Activated T-cell treated with anti-CD3 and anti-CD28 coated beads, Interleukin-2, amount 50 U/mL, for 72 hours (primary cell): Measurements from ENCODE around the gene ATP6V1D. TPM values are rescaled to one million over a fixed set of nuclear protein-coding genes. Genes with fewer than 3 reads are reported as not detected.
"Not testable (repeated sequence)": the region's sequence is repeated elsewhere in the genome, so short reads cannot be mapped to it uniquely, and the experiment has no call there.

Experiments used
- ATAC-seq, 2 donors: fragments of 150-1000 bp; cut with Tn5 transposase; replicated peaks in 1 of 2; 2 replicates each; pipeline ENCODE4 v1.10.0; 2021; ENCODE audit warnings: moderate library complexity in 2 of 2, mild to moderate bottlenecking in 1 of 2
- DNase-seq, 2 donors: peaks; one replicate each; pipeline ENCODE4 v3.0.0; 2021 to 2022; ENCODE audit warnings: mixed read lengths in 1 of 2
- H3K27ac Mint-ChIP-seq: one replicate; pipeline ENCODE4 v1.8.0; 2022; ENCODE audit warnings: mild to moderate bottlenecking, moderate library complexity, mixed read lengths
- H3K27me3 Mint-ChIP-seq: one replicate; pipeline ENCODE4 v1.8.0; 2022; ENCODE audit warnings: low read depth, mixed read lengths
- H3K36me3 Mint-ChIP-seq, 2 donors: one replicate each; pipeline ENCODE4 v1.8.0; 2022; ENCODE audit warnings: mixed read lengths in 2 of 2, mild to moderate bottlenecking in 1 of 2; ENCODE audit not compliant: insufficient read depth in 2 of 2
- H3K4me1 Mint-ChIP-seq: one replicate; pipeline ENCODE4 v1.8.0; 2022; ENCODE audit warnings: low read depth, mixed read lengths
- H3K4me3 Mint-ChIP-seq, 2 donors: one replicate each; pipeline ENCODE4 v1.8.0; 2022; ENCODE audit warnings: mild to moderate bottlenecking in 2 of 2, mixed read lengths in 2 of 2, moderate library complexity in 2 of 2
- H3K9me3 Mint-ChIP-seq, 2 donors: one replicate each; pipeline ENCODE4 v1.8.0; 2022; ENCODE audit warnings: mixed read lengths in 2 of 2
- total RNA-seq, 2 donors: library from RNA; stranded (reverse); gene quantifications; one replicate each; pipeline ENCODE4 v1.2.3, GENCODE V29; 2022

The ATP6V1D gene
- total RNA-seq, 2 donors from 2014 or later: 24.5 to 27.3 TPM

- Mint-ChIP-seq H3K4me1 (peaks cover 61% of the 10 kb centered on the region), H3K4me3 (peak overlapping the region; percentile 91 to 96)
Observed at GRCh38 chr14:67358924-67359774, 455 bp downstream of the ATP6V1D start.

GRCh38 chr14:67357969-67358354 is 1.6 kb downstream of the ATP6V1D start:
- Mint-ChIP-seq H3K27ac (no peak overlapping the region), H3K9me3 (no peaks in the 10 kb centered on the region), H3K4me1 (peaks cover 50% of the 10 kb centered on the region), H3K27me3 (no peaks in the 10 kb centered on the region), H3K36me3 (peaks cover 5 to 6% of the 10 kb centered on the region in 2 donors), H3K4me3 (peak overlapping the region; percentile 91 to 96)
- DNase-seq: no peak
- ATAC-seq: no peak

More at GRCh38 chr14:67358924-67359774, 455 bp downstream of the ATP6V1D start:
- ATAC-seq (no peak), DNase-seq (no peak)
- no peaks in the 10 kb centered on the region for H3K9me3 Mint-ChIP-seq
- H3K27ac Mint-ChIP-seq: peak overlapping the region; percentile 96
- peaks cover 6 to 11% of the 10 kb centered on the region in 2 donors for H3K36me3 Mint-ChIP-seq
- H3K27me3 Mint-ChIP-seq: no peaks in the 10 kb centered on the region

GRCh38 chr14:67357186-67357968 is 2.2 kb downstream of the ATP6V1D start:
- Mint-ChIP-seq H3K27ac (peak overlapping the region; percentile 72), H3K4me1 (peaks cover 45% of the 10 kb centered on the region), H3K27me3 (no peaks in the 10 kb centered on the region), H3K36me3 (peaks cover 1 to 5% of the 10 kb centered on the region in 2 donors), H3K4me3 (peak overlapping the region; percentile 18 to 72), H3K9me3 (no peaks in the 10 kb centered on the region)
- DNase-seq (peak in 1 of 2 donors; percentile 8), ATAC-seq (no peak)

DNA sequence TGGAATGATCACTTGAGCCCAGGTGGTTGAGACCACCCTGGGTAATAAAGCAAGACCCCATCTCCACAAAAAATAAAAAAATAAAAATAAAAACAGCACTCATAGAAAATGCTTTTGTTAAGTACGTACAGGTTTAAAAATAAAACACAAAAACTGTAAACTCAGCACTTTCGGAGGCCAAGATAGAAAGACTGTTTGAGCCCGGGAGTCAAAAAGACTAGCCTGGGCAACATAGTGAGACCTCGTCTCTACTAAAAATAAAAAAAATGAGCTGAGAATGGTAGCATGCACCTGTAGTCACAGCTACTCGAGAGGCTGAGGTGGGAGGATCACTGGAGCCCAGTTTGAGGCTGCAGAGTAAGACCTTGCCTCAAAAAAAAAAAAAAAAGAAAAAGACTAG is 7.5 kb downstream of the ATP6V1D start:
- Mint-ChIP-seq H3K36me3 (peaks cover 0 to 6% of the 10 kb centered on the region in 2 donors), H3K9me3 (no peaks in the 10 kb centered on the region), H3K4me3 (no peak overlapping the region), H3K27ac (peak overlapping the region; percentile 64), H3K27me3 (no peaks in the 10 kb centered on the region), H3K4me1 (peaks cover 10% of the 10 kb centered on the region)
- DNase-seq: no peak
- no peak for ATAC-seq

DNA sequence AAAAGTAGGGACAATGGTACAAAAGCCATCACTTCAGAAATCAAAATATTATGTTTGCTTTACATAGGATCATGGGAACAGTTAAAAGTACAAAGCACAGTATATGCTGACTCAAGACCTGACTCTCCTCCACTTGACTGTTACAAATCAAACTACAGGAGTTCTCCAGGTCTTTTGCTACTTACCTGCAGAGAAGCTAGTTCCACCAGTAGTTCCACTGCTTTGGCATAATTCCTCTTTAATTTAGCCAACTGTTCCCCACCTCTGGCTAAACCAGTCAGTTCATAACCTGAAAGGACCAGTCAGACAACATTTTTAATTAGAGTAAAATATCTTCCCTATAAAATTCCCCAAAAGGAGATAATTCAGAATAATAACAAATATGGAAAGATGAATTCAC is 14.0 kb downstream of the ATP6V1D start:
- no peaks in the 10 kb centered on the region for H3K27me3 Mint-ChIP-seq
- DNase-seq: no peak
- no peak for ATAC-seq
- H3K27ac Mint-ChIP-seq: no peak overlapping the region
- no peaks in the 10 kb centered on the region for H3K9me3 Mint-ChIP-seq
- H3K36me3 Mint-ChIP-seq: peaks cover 1 to 14% of the 10 kb centered on the region in 2 donors
- H3K4me3 Mint-ChIP-seq: no peak overlapping the region
- H3K4me1 Mint-ChIP-seq: peaks cover 13% of the 10 kb centered on the region

DNA sequence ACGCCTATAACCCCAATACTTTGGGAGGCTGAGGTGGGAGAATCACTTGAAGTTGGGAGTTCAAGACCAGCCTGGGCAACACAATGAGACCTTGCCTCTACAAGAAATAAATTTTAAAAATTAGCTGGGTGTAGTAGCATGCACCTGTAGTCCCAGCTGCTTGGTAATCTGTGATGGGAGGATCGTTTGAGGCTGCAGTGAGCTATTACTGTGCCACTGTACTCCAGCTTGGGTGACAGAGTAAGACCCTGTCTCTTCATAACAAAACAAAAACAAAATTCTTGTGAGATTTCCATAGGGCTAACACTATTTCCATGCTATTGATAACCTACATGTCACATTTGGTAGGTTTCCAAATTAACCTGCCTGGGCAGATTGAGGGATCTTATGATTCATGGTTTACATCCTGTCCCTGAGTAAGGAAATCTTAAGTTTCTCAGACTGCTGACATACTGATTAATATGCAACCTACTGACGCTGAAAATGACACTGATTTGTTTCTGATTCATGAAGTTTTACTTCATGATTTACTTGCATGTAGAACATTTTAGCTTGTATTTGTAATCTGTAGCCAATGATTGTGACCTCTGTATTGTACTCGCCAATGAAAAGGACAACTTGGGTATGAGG is 15.9 kb downstream of the ATP6V1D start:
- ATAC-seq: peak in 1 of 2 donors; percentile 83
- H3K27ac Mint-ChIP-seq: peak overlapping the region; percentile 21
- H3K36me3 Mint-ChIP-seq: peaks cover 1 to 8% of the 10 kb centered on the region in 2 donors
- no peak for DNase-seq
- no peaks in the 10 kb centered on the region for H3K27me3 Mint-ChIP-seq
- H3K4me3 Mint-ChIP-seq: no peak overlapping the region
- no peaks in the 10 kb centered on the region for H3K9me3 Mint-ChIP-seq
- peaks cover 13% of the 10 kb centered on the region for H3K4me1 Mint-ChIP-seq

DNA sequence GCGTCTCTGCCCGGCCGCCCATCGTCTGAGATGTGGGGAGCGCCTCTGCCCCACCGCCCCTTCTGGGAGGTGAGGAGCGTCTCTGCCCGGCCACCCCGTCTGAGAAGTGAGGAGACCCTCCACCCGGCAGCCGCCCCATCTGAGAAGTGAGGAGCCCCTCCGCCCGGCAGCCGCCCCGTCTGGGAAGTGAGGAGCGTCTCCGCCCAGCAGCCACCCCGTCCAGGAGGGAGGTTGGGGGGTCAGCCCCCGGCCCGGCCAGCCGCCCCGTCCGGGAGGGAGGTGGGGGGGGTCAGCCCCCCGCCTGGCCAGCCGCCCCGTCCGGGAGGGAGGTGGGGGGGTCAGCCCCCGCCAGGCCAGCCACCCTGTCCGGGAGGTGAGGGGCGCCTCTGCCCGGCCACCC is 18.4 kb downstream of the ATP6V1D start:
- not testable (repeated sequence) for H3K27ac Mint-ChIP-seq, DNase-seq, H3K36me3 Mint-ChIP-seq, H3K9me3 Mint-ChIP-seq, ATAC-seq, H3K4me3 Mint-ChIP-seq, H3K27me3 Mint-ChIP-seq
- peaks cover 13% of the 10 kb centered on the region for H3K4me1 Mint-ChIP-seq

DNA sequence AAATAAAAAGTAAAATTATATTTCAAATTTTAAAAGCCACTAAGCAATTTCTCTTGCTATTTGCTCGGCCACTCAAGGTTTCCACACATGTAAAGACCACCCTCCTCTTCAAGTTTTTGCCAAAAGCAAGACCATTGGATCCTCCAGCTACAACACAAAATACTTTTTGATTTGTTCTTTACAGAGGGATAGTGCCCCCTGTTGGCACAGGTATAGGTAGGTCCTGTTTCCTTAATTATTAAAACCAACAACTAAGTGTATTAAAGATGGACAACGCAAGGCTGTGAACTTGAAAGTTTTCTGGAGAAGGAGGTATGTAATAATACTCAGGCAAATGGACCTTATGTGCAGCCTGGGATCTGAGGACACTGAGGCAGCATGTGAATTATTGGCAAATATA is 23.8 kb downstream of the ATP6V1D start:
- Mint-ChIP-seq H3K9me3 (no peaks in the 10 kb centered on the region), H3K27me3 (no peaks in the 10 kb centered on the region), H3K27ac (no peak overlapping the region), H3K4me1 (no peaks in the 10 kb centered on the region), H3K4me3 (no peak overlapping the region), H3K36me3 (peaks cover 4% of the 10 kb centered on the region in 2 donors)
- ATAC-seq (no peak), DNase-seq (peak in 1 of 2 donors; percentile 6)

DNA sequence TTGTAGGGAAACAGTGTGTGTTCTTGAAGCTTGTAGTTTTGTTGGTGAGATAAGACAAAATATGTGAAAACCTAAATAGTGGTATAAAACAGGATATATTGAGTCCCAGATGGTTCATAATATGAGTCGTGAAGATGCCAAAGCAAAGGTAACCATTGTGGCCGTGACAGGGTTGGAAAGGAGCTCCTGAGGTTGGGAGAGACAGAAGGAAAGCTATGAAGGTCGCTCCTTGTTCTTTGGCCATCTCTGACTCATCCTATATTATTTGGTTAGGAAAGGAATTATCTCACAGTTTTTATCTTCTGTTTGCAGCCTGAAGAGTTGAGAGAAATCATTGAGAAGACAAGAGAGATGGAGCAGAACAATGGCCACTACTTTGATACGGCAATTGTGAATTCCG is 27.1 kb downstream of the ATP6V1D start:
- Mint-ChIP-seq H3K27ac (no peak overlapping the region), H3K4me3 (no peak overlapping the region), H3K4me1 (no peaks in the 10 kb centered on the region), H3K27me3 (no peaks in the 10 kb centered on the region), H3K36me3 (peaks cover 9% of the 10 kb centered on the region in 2 donors), H3K9me3 (no peaks in the 10 kb centered on the region)
- no peak for DNase-seq
- ATAC-seq: no peak

DNA sequence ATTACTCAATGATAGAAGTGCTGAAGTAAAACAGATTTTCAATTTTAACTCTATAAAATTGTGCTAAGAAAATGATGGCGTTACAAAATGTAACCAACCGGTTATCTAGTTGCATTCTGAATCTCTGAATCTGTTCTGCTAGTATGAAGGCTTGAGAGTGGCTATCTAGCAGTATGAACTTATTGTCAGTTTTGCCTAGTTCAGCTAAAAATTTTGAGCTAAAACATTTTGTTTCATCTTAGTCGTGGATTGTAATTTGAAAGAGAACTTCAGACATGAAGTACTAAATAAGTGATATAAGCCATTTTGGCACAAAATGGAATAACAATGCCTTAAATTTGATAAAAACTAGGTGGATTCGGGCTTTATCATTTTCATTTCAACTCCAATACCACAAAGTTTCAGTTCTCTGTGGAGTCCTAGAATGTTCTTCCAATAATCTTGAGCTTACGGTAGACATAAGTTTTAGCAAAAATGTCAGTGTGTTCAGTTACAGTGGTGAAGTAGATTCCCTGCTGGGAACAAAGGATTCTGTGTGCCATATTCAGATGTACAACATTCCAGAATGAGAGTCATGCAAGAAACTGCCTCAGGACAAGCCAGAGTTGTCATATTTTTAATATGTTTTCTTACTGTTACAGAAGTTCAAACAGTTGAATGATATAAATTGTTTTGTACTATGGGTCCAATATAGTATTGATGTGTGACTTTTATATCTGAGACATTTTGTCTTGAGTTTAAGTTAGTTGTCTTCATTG is 28.1 kb downstream of the ATP6V1D start:
- H3K36me3 Mint-ChIP-seq: peaks cover 9% of the 10 kb centered on the region in 2 donors
- no peak overlapping the region for H3K27ac Mint-ChIP-seq
- H3K27me3 Mint-ChIP-seq: no peaks in the 10 kb centered on the region

DNA sequence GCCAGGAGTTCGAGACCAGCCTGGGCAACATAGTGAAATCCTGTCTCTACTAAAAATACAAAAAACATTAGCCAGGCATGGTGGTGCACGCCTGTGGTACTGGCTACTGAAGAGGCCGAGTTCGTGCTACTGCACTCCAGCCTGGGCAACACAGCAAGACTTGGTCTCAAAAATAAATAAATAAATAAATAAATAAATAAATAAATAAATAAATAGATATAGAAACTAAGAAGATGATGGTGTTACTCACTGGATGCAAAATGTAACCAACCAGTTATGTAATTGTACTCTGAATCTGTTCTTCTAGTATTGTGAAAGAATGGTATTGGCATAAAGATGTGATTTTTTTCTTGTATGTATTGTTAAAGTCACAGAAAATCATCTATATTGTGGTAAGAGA is 29.9 kb downstream of the ATP6V1D start:
- not testable (repeated sequence) for DNase-seq, H3K27ac Mint-ChIP-seq, ATAC-seq, H3K9me3 Mint-ChIP-seq, H3K27me3 Mint-ChIP-seq, H3K4me1 Mint-ChIP-seq, H3K4me3 Mint-ChIP-seq
- peaks cover 12 to 13% of the 10 kb centered on the region in 2 donors for H3K36me3 Mint-ChIP-seq

More for the DNA sequence above, 28.1 kb downstream of the ATP6V1D start:
- DNase-seq (no peak), ATAC-seq (no peak)
- no peak overlapping the region for H3K4me3 Mint-ChIP-seq
- H3K9me3 Mint-ChIP-seq: no peaks in the 10 kb centered on the region
- H3K4me1 Mint-ChIP-seq: no peaks in the 10 kb centered on the region

DNA sequence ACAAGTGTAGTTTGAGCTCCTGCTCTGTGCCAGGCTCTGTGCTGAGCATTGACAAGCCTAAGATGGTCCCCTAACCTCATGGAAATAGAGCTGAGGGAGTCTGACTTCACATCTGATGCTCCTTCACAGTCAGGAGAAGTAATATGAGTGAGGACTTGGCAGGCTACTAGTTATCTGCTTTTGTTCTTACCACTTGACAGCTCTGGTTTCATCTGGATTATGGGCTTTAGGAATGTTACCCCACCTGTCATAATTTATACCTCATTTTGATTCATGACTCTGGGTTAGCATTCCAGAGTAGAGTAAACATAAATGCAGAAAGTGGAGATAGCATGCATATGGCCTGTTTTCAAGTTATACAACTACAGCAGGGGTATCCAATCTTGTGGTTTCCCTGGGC is 40.5 kb downstream of the ATP6V1D start:
- ATAC-seq: no peak
- H3K4me3 Mint-ChIP-seq: no peak overlapping the region
- H3K27ac Mint-ChIP-seq: no peak overlapping the region
- no peak for DNase-seq
- no peaks in the 10 kb centered on the region for H3K4me1 Mint-ChIP-seq
- no peaks in the 10 kb centered on the region for H3K36me3 Mint-ChIP-seq
- no peaks in the 10 kb centered on the region for H3K9me3 Mint-ChIP-seq
- no peaks in the 10 kb centered on the region for H3K27me3 Mint-ChIP-seq
